Fibroblast of pulmonary artery (primary cell): ENCODE measurements around the gene SMG7.

Experiments used
- DNase-seq: peaks from one replicate; pipeline ENCODE4 v3.0.0-alpha.2; 2010; ENCODE audit warnings: low read depth
- H3K4me3 ChIP-seq: replicated peaks from 2 replicates; pipeline ENCODE4 v1.5.1; 2011; ENCODE audit warnings: low read depth, mild to moderate bottlenecking, control low read depth, low read length, moderate library complexity
- CTCF ChIP-seq: IDR thresholded peaks from 2 replicates; pipeline ENCODE4 v1.5.1; 2011; ENCODE audit warnings: mild to moderate bottlenecking, control low read depth, low read length, inconsistent platforms; ENCODE audit errors: missing control alignments

SMG7 gene

GRCh38 chr1:183590244-183591191 is 118.2 kb downstream of the SMG7 start, which contains the start of gene NCF2:
TSS of gene NCF2 (minus strand) at chr1:183590459. CDS start at chr1:183590329, 130 bp downstream.
- no peak within 1 kb of the TSS for H3K4me3 ChIP-seq
- no peak for TF ChIP-seq CTCF

DNA sequence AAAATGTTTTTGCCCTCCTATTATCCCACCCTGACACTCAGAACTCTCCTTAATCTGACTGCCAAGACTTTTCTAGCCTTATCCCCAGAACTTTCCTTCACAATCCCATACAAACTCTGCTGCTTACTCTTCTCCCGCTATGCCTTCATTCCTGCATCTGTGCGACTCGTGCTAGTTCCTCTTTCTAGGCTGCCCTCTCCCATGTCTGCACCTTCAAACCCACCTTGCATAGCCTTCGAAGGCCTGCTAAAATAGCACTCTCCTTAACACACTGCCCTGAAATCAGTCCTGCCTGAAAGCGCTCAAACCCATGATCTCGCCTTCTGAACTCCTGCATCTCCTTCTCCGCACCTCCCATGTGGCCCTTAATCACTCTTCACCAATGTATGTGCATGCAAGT is 120.4 kb downstream of the SMG7 start:
- no peak overlapping the region for H3K4me3 ChIP-seq
- TF ChIP-seq CTCF = no peak
- DNase-seq = no peak

More at GRCh38 chr1:183590244-183591191, 118.2 kb downstream of the SMG7 start, which contains the start of gene NCF2:
- peak; percentile 58 for DNase-seq

DNA sequence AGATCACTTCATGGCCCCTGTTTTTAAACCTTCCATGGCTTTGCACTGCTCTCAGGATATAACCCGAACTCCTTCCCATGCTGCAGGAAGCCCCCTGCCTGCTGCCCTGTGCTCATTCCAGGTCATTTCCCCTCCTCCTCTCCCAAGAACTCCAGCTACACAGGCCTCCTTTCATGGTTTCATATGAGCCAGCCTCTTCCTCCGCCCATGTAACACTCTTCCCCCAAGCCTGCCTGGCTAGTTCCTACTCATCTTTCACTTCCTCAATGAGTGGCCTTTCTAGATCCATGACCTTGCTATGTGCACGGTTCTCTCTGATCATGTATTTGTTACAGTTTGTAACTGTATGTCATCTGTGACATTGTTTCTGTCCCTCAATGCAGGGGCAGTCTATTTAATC is 121.1 kb downstream of the SMG7 start:
- DNase-seq = no peak
- no peak overlapping the region for H3K4me3 ChIP-seq
- TF ChIP-seq CTCF = no peak

- no peak overlapping the region for H3K4me3 ChIP-seq
- DNase-seq = no peak
- TF ChIP-seq CTCF = no peak
Measured at GRCh38 chr1:183595537-183595936, 123.2 kb downstream of the SMG7 start.

- no peak overlapping the region for H3K4me3 ChIP-seq
- TF ChIP-seq CTCF = no peak
- DNase-seq = no peak
Measured at GRCh38 chr1:183596500-183596899, 124.2 kb downstream of the SMG7 start.

DNA sequence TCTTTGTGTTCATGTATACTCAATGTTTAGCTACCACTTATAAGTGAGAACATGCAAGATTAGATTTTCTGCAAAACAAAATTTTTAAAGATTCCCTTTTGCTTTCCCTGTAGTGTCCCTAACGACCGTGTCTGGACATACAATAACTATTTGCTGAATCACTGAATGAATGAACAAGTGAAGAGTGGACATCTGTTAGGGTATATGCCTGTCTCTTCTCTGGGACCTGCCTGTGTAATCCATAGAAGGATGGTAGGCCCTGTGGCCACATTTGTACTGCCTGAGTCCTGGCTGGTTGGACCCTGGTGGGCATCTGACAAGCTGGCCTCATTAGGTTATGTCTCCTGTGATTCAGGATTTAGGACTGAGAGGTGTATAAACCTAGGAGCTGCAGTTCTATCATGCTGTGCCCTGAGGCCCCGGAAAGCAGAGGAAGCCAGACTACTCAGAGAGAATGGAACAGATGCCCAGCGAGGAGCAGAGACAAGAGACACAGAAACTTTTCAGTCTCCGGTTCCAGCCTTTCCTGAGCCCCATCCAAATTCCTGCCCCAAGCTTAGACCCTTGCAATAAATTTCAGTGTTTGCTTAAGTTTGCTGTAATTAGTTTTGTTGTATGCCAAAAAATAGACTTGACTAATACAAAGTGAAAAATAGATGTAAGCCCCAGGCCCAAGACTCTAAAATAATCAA is 125.5 kb downstream of the SMG7 start:
- no peak for DNase-seq
- TF ChIP-seq CTCF = no peak
- H3K4me3 ChIP-seq = no peak overlapping the region
